Muscle layer of duodenum (tissue), 2 donors: ENCODE measurements around the gene CFAP141.
"Not testable (repeated sequence)": the region's sequence is repeated elsewhere in the genome, so short reads cannot be mapped to it uniquely, and the experiment has no call there.

ENCODE experiments used
- H3K27ac ChIP-seq: one replicate; pipeline ENCODE4 v1.7.0; 2013; ENCODE audit warnings: mild to moderate bottlenecking, low read length
- H3K27me3 ChIP-seq: one replicate; pipeline ENCODE4 v1.7.0; 2013; ENCODE audit warnings: low read depth, mild to moderate bottlenecking, control low read depth, low read length
- H3K36me3 ChIP-seq, 2 donors: one replicate each; pipeline ENCODE4 v1.7.0; 2013; ENCODE audit warnings: low read length in 2 of 2, control low read depth in 1 of 2, mild to moderate bottlenecking in 1 of 2; ENCODE audit not compliant: insufficient read depth in 2 of 2, control insufficient read depth in 1 of 2
- H3K4me1 ChIP-seq, 2 donors: one replicate each; pipeline ENCODE4 v1.7.0; 2013; ENCODE audit warnings: low read length in 2 of 2, mild to moderate bottlenecking in 2 of 2, control low read depth in 1 of 2, moderate library complexity in 1 of 2; ENCODE audit not compliant: insufficient read depth in 2 of 2, control insufficient read depth in 1 of 2
- H3K4me3 ChIP-seq, 2 donors: one replicate each; pipeline ENCODE4 v1.7.0; 2013; ENCODE audit warnings: low read length in 2 of 2, low read depth in 1 of 2, mild to moderate bottlenecking in 1 of 2
- H3K9me3 ChIP-seq, 2 donors: one replicate each; pipeline ENCODE4 v1.7.0; 2013; ENCODE audit warnings: low read length in 2 of 2, control low read depth in 1 of 2, mild to moderate bottlenecking in 1 of 2; ENCODE audit not compliant: control insufficient read depth in 1 of 2
- donor health status: healthy.

Gene CFAP141

GRCh38 chr1:154206196-154206595, at the start of gene CFAP141:
CFAP141 (minus strand) TSS chr1:154206333; CDS start chr1:154206307, 26 bp downstream.
- Histone ChIP-seq H3K9me3 (no peaks in the 10 kb centered on the region), H3K4me1 (no peaks in the 10 kb centered on the region), H3K36me3 (peaks cover 35 to 54% of the 10 kb centered on the region in 2 donors), H3K4me3 (no peak within 1 kb of the TSS), H3K27ac (no peak within 1 kb of the TSS), H3K27me3 (no peaks in the 10 kb centered on the region)

DNA sequence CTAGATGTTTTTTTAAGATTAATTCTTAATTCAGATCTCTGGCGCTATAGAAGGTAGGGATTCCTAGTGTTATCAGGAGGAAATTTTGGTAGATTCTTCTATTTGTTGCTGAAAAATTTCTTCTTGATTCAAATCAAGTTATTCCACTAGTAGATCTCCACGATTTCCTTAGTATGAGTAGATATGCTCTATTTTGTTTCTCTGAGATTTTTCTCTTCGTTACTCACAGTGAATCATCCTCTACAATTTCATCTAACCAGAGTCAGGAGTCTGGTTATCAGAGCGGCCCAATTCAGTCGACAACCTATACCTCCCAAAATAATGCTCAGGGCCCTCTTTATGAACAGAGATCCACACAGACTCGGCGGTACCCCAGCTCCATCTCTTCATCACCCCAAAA, 47.5 kb upstream of the CFAP141 start:
- no peaks in the 10 kb centered on the region for H3K4me1 ChIP-seq
- H3K9me3 ChIP-seq: no peaks in the 10 kb centered on the region
- H3K27ac ChIP-seq: no peak overlapping the region
- H3K36me3 ChIP-seq: peaks cover 77 to 92% of the 10 kb centered on the region in 2 donors
- H3K4me3 ChIP-seq: no peak overlapping the region
- H3K27me3 ChIP-seq: no peaks in the 10 kb centered on the region

- H3K4me3 ChIP-seq: no peak overlapping the region
- no peaks in the 10 kb centered on the region for H3K27me3 ChIP-seq
- no peak overlapping the region for H3K27ac ChIP-seq
- no peaks in the 10 kb centered on the region for H3K9me3 ChIP-seq
- H3K36me3 ChIP-seq: peaks cover 81 to 91% of the 10 kb centered on the region in 2 donors
- H3K4me1 ChIP-seq: no peaks in the 10 kb centered on the region
These were observed 35.7 kb upstream of the CFAP141 start for GRCh38 chr1:154241703-154242351.

- Histone ChIP-seq H3K4me1 (no peaks in the 10 kb centered on the region), H3K36me3 (peaks cover 81 to 92% of the 10 kb centered on the region in 2 donors), H3K4me3 (no peak overlapping the region), H3K27ac (no peak overlapping the region), H3K9me3 (no peaks in the 10 kb centered on the region), H3K27me3 (no peaks in the 10 kb centered on the region)
These were observed 34.2 kb upstream of the CFAP141 start for GRCh38 chr1:154240294-154240833.

GRCh38 chr1:154239491-154239890, 33.4 kb upstream of the CFAP141 start:
- Histone ChIP-seq H3K27ac (no peak overlapping the region), H3K36me3 (peaks cover 80 to 92% of the 10 kb centered on the region in 2 donors), H3K4me3 (no peak overlapping the region), H3K9me3 (no peaks in the 10 kb centered on the region), H3K27me3 (no peaks in the 10 kb centered on the region), H3K4me1 (no peaks in the 10 kb centered on the region)

- Histone ChIP-seq H3K27me3 (no peaks in the 10 kb centered on the region), H3K27ac (no peak overlapping the region), H3K4me3 (no peak overlapping the region), H3K9me3 (no peaks in the 10 kb centered on the region), H3K36me3 (peaks cover 69 to 87% of the 10 kb centered on the region in 2 donors), H3K4me1 (no peaks in the 10 kb centered on the region)
These were observed 31.9 kb upstream of the CFAP141 start for GRCh38 chr1:154237880-154238506.

DNA sequence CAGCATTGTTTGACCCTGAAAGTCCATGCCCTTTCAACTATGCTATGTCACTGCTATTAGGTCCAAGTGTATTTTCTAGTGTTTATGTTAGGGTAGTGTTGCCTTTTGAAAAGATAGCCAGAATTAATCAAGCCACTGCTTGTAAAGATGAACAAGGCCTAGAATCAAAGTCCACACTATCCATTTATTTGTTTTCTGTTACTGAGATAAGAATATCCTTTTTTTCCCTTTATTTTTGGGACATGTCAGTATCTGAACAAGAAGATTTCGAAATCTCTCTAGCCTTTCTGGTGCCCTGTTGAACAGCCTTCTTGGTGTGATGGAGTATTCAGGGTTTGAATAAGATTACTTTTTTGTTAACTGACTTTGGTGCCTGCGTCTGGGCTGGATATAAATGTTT, 31.3 kb upstream of the CFAP141 start:
- Histone ChIP-seq H3K4me3 (no peak overlapping the region), H3K27me3 (no peaks in the 10 kb centered on the region), H3K27ac (no peak overlapping the region), H3K4me1 (no peaks in the 10 kb centered on the region), H3K9me3 (no peaks in the 10 kb centered on the region), H3K36me3 (peaks cover 64 to 81% of the 10 kb centered on the region in 2 donors)

- Histone ChIP-seq H3K27ac (no peak overlapping the region), H3K4me1 (no peaks in the 10 kb centered on the region), H3K4me3 (no peak overlapping the region), H3K36me3 (peaks cover 61 to 75% of the 10 kb centered on the region in 2 donors), H3K9me3 (no peaks in the 10 kb centered on the region), H3K27me3 (no peaks in the 10 kb centered on the region)
These were observed 30.7 kb upstream of the CFAP141 start for GRCh38 chr1:154236855-154237254.

GRCh38 chr1:154233127-154233526, 27.0 kb upstream of the CFAP141 start:
- not testable (repeated sequence) for H3K27me3 ChIP-seq, H3K4me3 ChIP-seq, H3K4me1 ChIP-seq, H3K9me3 ChIP-seq, H3K27ac ChIP-seq
- peaks cover 59 to 75% of the 10 kb centered on the region in 2 donors for H3K36me3 ChIP-seq

GRCh38 chr1:154231112-154231511, 25.0 kb upstream of the CFAP141 start:
- not testable (repeated sequence) for H3K27ac ChIP-seq, H3K9me3 ChIP-seq, H3K4me1 ChIP-seq, H3K4me3 ChIP-seq, H3K27me3 ChIP-seq
- H3K36me3 ChIP-seq: peaks cover 46 to 68% of the 10 kb centered on the region in 2 donors

- H3K36me3 ChIP-seq: peaks cover 22 to 37% of the 10 kb centered on the region in 2 donors
These were observed 19.2 kb upstream of the CFAP141 start for GRCh38 chr1:154225370-154225769.

More at GRCh38 chr1:154225370-154225769, 19.2 kb upstream of the CFAP141 start:
- Histone ChIP-seq H3K27me3 (no peaks in the 10 kb centered on the region), H3K9me3 (no peaks in the 10 kb centered on the region), H3K27ac (no peak overlapping the region), H3K4me3 (no peak overlapping the region), H3K4me1 (peaks cover 11 to 33% of the 10 kb centered on the region in 2 donors)
